BJ (cell line): ENCODE measurements around the gene TSPAN14. TPM values are rescaled to one million over a fixed set of nuclear protein-coding genes. Genes with fewer than 3 reads are reported as not detected.

Source experiments
- CTCF ChIA-PET: fragments of 350-600 bp; formaldehyde crosslinking; extraction: SDS; loops from one replicate; lab custom pipeline; 2021; ENCODE audit warnings: antibody characterized with exemption, inconsistent platforms; lab: Yijun Ruan, JAX
- POLR2A ChIA-PET: fragments of 300-600 bp; sonication (Branson Sonifier 250); formaldehyde crosslinking; extraction: SDS; loops from one replicate; lab custom pipeline; 2021; ENCODE audit warnings: antibody characterized with exemption; lab: Charles Lee
- DNase-seq: peaks from one replicate; pipeline ENCODE4 v3.0.0-alpha.2; 2011; ENCODE audit warnings: low read depth
- H3K27me3 ChIP-seq: 2 replicates; pipeline ENCODE4 v1.6.0; 2011; ENCODE audit warnings: low read length; ENCODE audit not compliant: control insufficient read depth, insufficient read depth
- H3K36me3 ChIP-seq: 2 replicates; pipeline ENCODE4 v1.5.1; 2011; ENCODE audit warnings: low read length; ENCODE audit not compliant: control insufficient read depth, insufficient read depth
- H3K4me3 ChIP-seq: 2 replicates; pipeline ENCODE4 v1.5.1; 2011; ENCODE audit warnings: low read depth, mild to moderate bottlenecking, control low read depth, low read length
- CTCF ChIP-seq: IDR thresholded peaks from 2 replicates; pipeline ENCODE4 v1.5.1; 2011; ENCODE audit warnings: low read depth, mild to moderate bottlenecking, control low read depth, inconsistent platforms, low read length, moderate library complexity; ENCODE audit not compliant: insufficient read depth
- polyA plus RNA-seq: library from polyadenylated mRNA; depleted of rRNA; stranded (reverse); fragments of >200 nt; gene quantifications from 2 replicates; pipeline ENCODE4 v1.2.3, GENCODE V29; 2011

Gene TSPAN14
- polyA plus RNA-seq, 1 experiment = 33.3 TPM

DNA sequence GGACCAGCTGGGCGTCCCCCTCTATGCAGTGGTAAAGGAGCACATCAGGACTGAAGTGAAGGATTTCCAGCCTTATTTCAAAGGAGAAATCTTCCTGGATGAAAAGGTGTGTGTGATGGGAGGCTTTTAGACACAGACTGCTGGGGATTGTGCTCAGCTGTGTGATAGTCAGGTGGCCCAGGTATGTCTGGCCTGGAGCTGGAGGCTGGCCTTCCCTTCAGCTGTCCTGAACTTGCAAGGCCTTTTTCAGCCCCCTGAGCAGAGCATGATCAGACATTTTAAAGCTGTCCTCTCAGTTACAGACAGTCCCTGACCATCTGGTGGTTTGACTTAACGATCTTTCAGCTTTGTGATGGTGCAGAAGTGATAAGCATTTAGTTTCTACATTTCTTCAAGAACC is 28.2 kb upstream of the TSPAN14 start:
- ChIA-PET POLR2A (no interaction called here), CTCF (interaction anchor here (0.7 to 2.3 kb wide), 2 partner anchors 19 to 80 kb away, joined by 3 to 6 read pairs; no protein-coding TSS in a partner anchor)
- H3K36me3 ChIP-seq = no peaks in the 10 kb centered on the region
- peaks cover 1% of the 10 kb centered on the region; the same call in 1 of the 2 replicates for H3K27me3 ChIP-seq
- H3K4me3 ChIP-seq = no peak overlapping the region
- TF ChIP-seq CTCF = no peak
- no peak for DNase-seq

- POLR2A ChIA-PET = no interaction called here
- CTCF ChIA-PET = no interaction called here
These were observed 26.6 kb upstream of the TSPAN14 start for GRCh38 chr10:80427541-80427940.

DNA sequence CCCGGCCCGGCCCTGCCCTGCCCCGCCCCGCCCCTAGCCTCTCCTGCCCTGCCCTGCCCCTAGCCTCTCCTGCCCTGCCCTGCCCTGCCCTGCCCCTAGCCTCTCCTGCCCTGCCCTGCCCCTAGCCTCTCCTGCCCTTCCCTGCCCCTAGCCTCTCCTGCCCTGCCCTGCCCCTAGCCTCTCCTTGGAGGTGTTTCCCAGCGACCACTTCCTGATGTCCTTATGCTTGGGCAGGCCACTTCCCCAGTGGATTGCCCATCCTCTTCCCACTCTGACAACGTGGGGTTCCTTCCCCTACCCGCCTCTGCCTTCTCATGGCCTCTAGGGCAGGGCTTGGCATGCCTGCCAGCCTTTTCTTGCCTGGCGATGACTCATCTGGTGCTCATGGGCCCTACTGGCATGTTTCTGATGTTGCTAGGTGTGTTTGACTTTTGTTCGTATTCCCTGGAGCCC is 24.6 kb upstream of the TSPAN14 start:
- POLR2A ChIA-PET = no interaction called here
- CTCF ChIA-PET = interaction anchor here (1.9 to 8.3 kb wide), 2 partner anchors 14 to 76 kb away, joined by 4 to 58 read pairs; no protein-coding TSS in a partner anchor
- Histone ChIP-seq H3K27me3 (peaks cover 1% of the 10 kb centered on the region; the same call in 1 of the 2 replicates), H3K36me3 (no peaks in the 10 kb centered on the region), H3K4me3 (no peak overlapping the region)
- DNase-seq = no peak
- no peak for TF ChIP-seq CTCF

More at GRCh38 chr10:80427541-80427940, 26.6 kb upstream of the TSPAN14 start:
- TF ChIP-seq CTCF = no peak
- no peak overlapping the region for H3K4me3 ChIP-seq
- no peaks in the 10 kb centered on the region for H3K36me3 ChIP-seq
- DNase-seq = no peak
- H3K27me3 ChIP-seq = peaks cover 1% of the 10 kb centered on the region; the same call in 1 of the 2 replicates

- DNase-seq = no peak
- Histone ChIP-seq H3K27me3 (no peaks in the 10 kb centered on the region), H3K4me3 (no peak overlapping the region), H3K36me3 (no peaks in the 10 kb centered on the region)
- CTCF ChIA-PET = interaction anchor here (1.0 to 8.3 kb wide), 3 partner anchors 11 to 72 kb away, joined by 3 to 58 read pairs (median 9); no protein-coding TSS in a partner anchor
- TF ChIP-seq CTCF = no peak
- POLR2A ChIA-PET = no interaction called here
These were observed 21.0 kb upstream of the TSPAN14 start for GRCh38 chr10:80433134-80433533.

DNA sequence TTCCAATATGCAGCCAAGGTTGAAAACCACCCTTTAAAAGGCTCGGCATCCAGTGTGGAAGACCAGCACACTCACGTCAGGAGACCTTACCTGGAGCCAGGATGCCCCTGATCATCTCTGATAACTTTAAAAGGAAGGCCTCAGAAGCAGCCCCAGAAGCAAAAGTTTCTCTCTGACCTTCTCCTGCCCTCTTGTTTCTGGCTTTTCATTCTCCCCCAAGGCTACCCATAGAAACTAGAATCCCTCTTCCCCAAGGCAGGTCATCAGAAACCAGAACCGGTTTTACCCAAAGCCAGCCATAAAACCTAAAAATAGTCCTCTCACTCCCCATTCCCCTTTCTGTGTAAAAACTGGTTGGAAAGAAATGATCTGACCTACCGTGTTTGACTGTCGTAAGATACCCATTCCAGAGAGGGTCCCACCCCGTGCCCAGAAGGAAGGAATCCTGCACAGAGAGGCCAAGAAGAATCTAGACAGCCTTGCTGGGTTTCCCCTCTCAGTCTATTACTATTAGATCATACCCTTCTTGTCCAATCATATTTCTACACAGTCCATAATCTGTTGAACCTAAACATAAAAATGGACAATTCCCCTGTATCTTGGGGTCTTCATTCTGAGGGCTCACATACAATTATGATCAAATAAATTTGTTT is 17.5 kb upstream of the TSPAN14 start:
- no peak for DNase-seq
- Histone ChIP-seq H3K4me3 (no peak overlapping the region), H3K36me3 (no peaks in the 10 kb centered on the region), H3K27me3 (no peaks in the 10 kb centered on the region)
- ChIA-PET CTCF (interaction anchor here (2.0 to 8.3 kb wide), 3 partner anchors 7 to 69 kb away, joined by 5 to 58 read pairs (median 8); no protein-coding TSS in a partner anchor), POLR2A (no interaction called here)
- no peak for TF ChIP-seq CTCF
